K562 (cell line): Measurements from ENCODE around the gene TRIM68. TPM values are rescaled to one million over a fixed set of nuclear protein-coding genes. Genes with fewer than 3 reads are reported as not detected.

Source experiments
- ATAC-seq: fragments of 200-7000 bp; cut with Tn5 transposase; 3 replicates; pipeline ENCODE4 v1.9.1; 2020; ENCODE audit warnings: moderate library complexity
- BruUV-seq: library from RNA; stranded (reverse); fragments of 400-500 nt; replicated peaks from 2 replicates; lab custom pipeline; 2021; lab: Mats Ljungman, UMichigan
- CTCF ChIA-PET: fragments of 300-600 bp; formaldehyde crosslinking; extraction: SDS; loops from one replicate; lab custom pipeline; 2021; ENCODE audit warnings: low intra/inter-chr PET ratio; lab: Yijun Ruan, JAX
- POLR2A ChIA-PET: fragments of 300-600, 350-650 bp; sonication (Branson Sonifier 250); formaldehyde crosslinking; extraction: SDS; loops from one replicate; lab custom pipeline; 2021; ENCODE audit warnings: antibody characterized with exemption, inconsistent platforms; lab: Yijun Ruan, JAX
- DNase-seq, 4 experiments: peaks; one replicate each; pipeline versions ENCODE4 v3.0.0 to v3.0.0-alpha.2; 2011 to 2018; ENCODE audit warnings: low spot score in 3 of 4, mixed read lengths in 3 of 4; ENCODE audit errors: extremely low read depth in 1 of 4
- FAIRE-seq: peaks from 2 replicates; lab custom pipeline; 2011; peaks lifted over from hg19 to GRCh38; lab: Jason Lieb, UNC
- H2AFZ ChIP-seq: 2 replicates; pipeline ENCODE4 v1.6.0; 2011; ENCODE audit warnings: low read depth, low read length, control low read depth, inconsistent platforms
- H3K27ac ChIP-seq: fragments of 200-600 bp; 3 replicates; pipeline ENCODE4 v1.8.0; 2011; ENCODE audit warnings: low read depth, mild to moderate bottlenecking, control low read depth, inconsistent platforms, low read length, moderate library complexity, mixed read lengths; ENCODE audit errors: extremely low read depth
- H3K27me3 ChIP-seq, 2 experiments: fragments of 300-600 bp in 1 of 2; 2 replicates in 1 of 2; 3 replicates in 1 of 2; pipeline versions ENCODE4 v1.6.0 to v1.8.0; 2011; ENCODE audit warnings: inconsistent platforms in 2 of 2, low read length in 2 of 2, mild to moderate bottlenecking in 1 of 2, mixed read lengths in 1 of 2, moderate library complexity in 1 of 2; ENCODE audit not compliant: control insufficient read depth in 2 of 2, insufficient read depth in 2 of 2
- H3K36me3 ChIP-seq: fragments of 300-600 bp; 3 replicates; pipeline ENCODE4 v1.8.0; 2011; ENCODE audit warnings: mild to moderate bottlenecking, low read length, inconsistent platforms; ENCODE audit not compliant: control insufficient read depth, insufficient read depth
- H3K4me1 ChIP-seq, 2 experiments: fragments of 200-600 bp in 1 of 2; replicated peaks in 1 of 2; 2 replicates in 1 of 2; 3 replicates in 1 of 2; pipeline versions ENCODE4 v1.5.1 to v1.8.0; 2011; ENCODE audit warnings: inconsistent platforms in 2 of 2, low read length in 2 of 2, mild to moderate bottlenecking in 1 of 2, mixed read lengths in 1 of 2, moderate library complexity in 1 of 2; ENCODE audit not compliant: control insufficient read depth in 2 of 2, insufficient read depth in 2 of 2
- H3K4me2 ChIP-seq: 2 replicates; pipeline ENCODE4 v1.6.1; 2011; ENCODE audit warnings: low read length, control low read depth, inconsistent platforms, mixed read lengths; ENCODE audit not compliant: insufficient read depth
- H3K4me3 ChIP-seq: fragments of 200-600 bp; sonication (generic), shearing (Covaris generic); 2 replicates; pipeline ENCODE4 v1.5.1; 2016; ENCODE audit warnings: control low read depth, inconsistent platforms
- H3K79me2 ChIP-seq: fragments of 200-600 bp; 3 replicates; pipeline ENCODE4 v1.8.0; 2011; ENCODE audit warnings: low read length, inconsistent platforms; ENCODE audit not compliant: control insufficient read depth, insufficient read depth
- H3K9ac ChIP-seq, 2 experiments: 2 replicates each; pipeline versions ENCODE4 v1.6.0 to v1.6.1; 2011; ENCODE audit warnings: low read depth in 2 of 2, low read length in 2 of 2, control low read depth in 1 of 2, inconsistent platforms in 1 of 2, mild to moderate bottlenecking in 1 of 2, mixed read lengths in 1 of 2; ENCODE audit not compliant: insufficient read depth in 1 of 2
- H3K9me1 ChIP-seq: one replicate; pipeline ENCODE4 v1.6.0; 2011; ENCODE audit warnings: inconsistent platforms, mild to moderate bottlenecking, low read length, moderate library complexity; ENCODE audit not compliant: control insufficient read depth, insufficient read depth
- H3K9me3 ChIP-seq: replicated peaks from 2 replicates; pipeline ENCODE4 v1.5.1; 2011; ENCODE audit warnings: low read depth, low read length, inconsistent platforms; ENCODE audit not compliant: control insufficient read depth, insufficient read depth
- H4K20me1 ChIP-seq: replicated peaks from 2 replicates; pipeline ENCODE4 v1.6.1; 2011; ENCODE audit warnings: low read length, inconsistent platforms, mixed read lengths; ENCODE audit not compliant: control insufficient read depth, insufficient read depth
- CBX2 ChIP-seq: fragments of 200-600 bp; sonication (generic); IDR thresholded peaks from one replicate; pipeline ENCODE4 v1.6.1; 2012; ENCODE audit warnings: mild to moderate bottlenecking, low read length, inconsistent platforms; ENCODE audit not compliant: insufficient read depth, poor library complexity, severe bottlenecking
- EGR1 ChIP-seq: fragments of 450-650 bp; conservative IDR thresholded peaks from 2 replicates; pipeline ENCODE4 v1.6.1; 2017; ENCODE audit warnings: mild to moderate bottlenecking
- KHSRP ChIP-seq: fragments of 450-650 bp; IDR thresholded peaks from 2 replicates; pipeline ENCODE4 v1.6.1; 2017
- MTA3 ChIP-seq: fragments of 450-650 bp; formaldehyde crosslinking; IDR thresholded peaks from 2 replicates; pipeline ENCODE4 v1.6.1; 2017; ENCODE audit warnings: mild to moderate bottlenecking, borderline replicate concordance
- MTF1 ChIP-seq: fragments of 250-450 bp; sonication (Bioruptor Pico); IDR thresholded peaks from 2 replicates; pipeline ENCODE4 v1.9.0; 2021; ENCODE audit warnings: moderate library complexity, mild to moderate bottlenecking, inconsistent platforms, borderline replicate concordance
- MXI1 ChIP-seq: IDR thresholded peaks from 2 replicates; pipeline ENCODE4 v1.6.1; 2011; ENCODE audit warnings: low read depth, mild to moderate bottlenecking, improper control_type of control experiment, low read length
- PATZ1 ChIP-seq: fragments of 250-450 bp; sonication (Bioruptor Pico); IDR thresholded peaks from 2 replicates; pipeline ENCODE4 v1.5.0; 2020; ENCODE audit warnings: mild to moderate bottlenecking, borderline replicate concordance
- STAG1 ChIP-seq: sonication (generic); formaldehyde crosslinking; IDR thresholded peaks from 2 replicates; pipeline ENCODE4 v1.5.0; 2020; ENCODE audit warnings: missing genetic modification reagents, borderline replicate concordance
- YY1 ChIP-seq, 3 experiments: IDR thresholded peaks; 2 replicates each; pipeline ENCODE4 v1.6.1; 2011; ENCODE audit warnings: low read length in 2 of 3, mild to moderate bottlenecking in 2 of 3, moderate library complexity in 2 of 3, borderline replicate concordance in 1 of 3, control low read depth in 1 of 3, low read depth in 1 of 3; ENCODE audit not compliant: insufficient read depth in 3 of 3, insufficient replicate concordance in 2 of 3, control insufficient read depth in 1 of 3, insufficient read length in 1 of 3; ENCODE audit errors: extremely low read depth in 1 of 3
- ZBTB34 ChIP-seq: fragments of 250-450 bp; sonication (Bioruptor Pico); IDR thresholded peaks from 2 replicates; pipeline ENCODE4 v1.8.0; 2021; ENCODE audit warnings: mild to moderate bottlenecking, moderate library complexity
- WGBS: fragments of 100-300 bp; shearing (Covaris generic); methylation state at CpG from one replicate; pipeline ENCODE4 v1.1.6; 2016; ENCODE audit warnings: low coverage, mixed read lengths; ENCODE audit not compliant: insufficient coverage; ENCODE audit errors: missing lambda C conversion rate; 5-methylcytosine and 5-hydroxymethylcytosine counted together
- in situ Hi-C: fragments of 300-500 bp; cut with MboI; formaldehyde crosslinking; loops from 4 replicates; pipeline ENCODE4 v1.15.0; 2018; ENCODE audit warnings: inconsistent platforms, mixed read lengths
- intact Hi-C: fragments of 100-400 bp; cut with micrococcal nuclease; formaldehyde crosslinking; loops from 2 replicates; pipeline ENCODE4 v1.14.2; 2022
- polyA plus RNA-seq, 8 experiments: library from polyadenylated mRNA; depleted of rRNA in 4 of 8; stranded (reverse) in 5 of 8; unstranded in 3 of 8; fragments of >200 nt; fragmentation: Nextera tagmentation in 2 of 8; fragmentation: Illumina TruSeq in 1 of 8; extraction: Ambion mirVana in 2 of 8; extraction: Trizol in 1 of 8; gene quantifications; 2 replicates each; pipeline versions ENCODE4 v1.2.1 to v1.2.3, GENCODE V29; 2011 to 2014; ENCODE audit warnings: inconsistent platforms in 1 of 8, missing spikeins in 1 of 8
- total RNA-seq, 7 experiments: library from RNA; depleted of rRNA in 6 of 7; stranded (reverse); fragments of >200 nt in 6 of 7; fragmentation: Illumina TruSeq in 2 of 7; extraction: Trizol in 2 of 7; gene quantifications; 2 replicates each; pipeline versions ENCODE4 v1.2.1 to v1.2.3, GENCODE V29; 2011 to 2021; ENCODE audit warnings: low replicate concordance in 1 of 7
- TF ChIP-seq, protein P1 (sequence below): sonication (generic); formaldehyde crosslinking; IDR thresholded peaks from 2 replicates; pipeline ENCODE4 v1.8.0; 2022; ENCODE audit warnings: mild to moderate bottlenecking, missing genetic modification reagents
- TF ChIP-seq, protein P2 (sequence below): fragments of 250-450 bp; sonication (Bioruptor Pico); IDR thresholded peaks from 2 replicates; pipeline ENCODE4 v1.4.0; 2020; ENCODE audit warnings: borderline replicate concordance
- TF ChIP-seq, protein P3 (sequence below): sonication (generic); formaldehyde crosslinking; IDR thresholded peaks from 2 replicates; pipeline ENCODE4 v1.8.1; 2023; ENCODE audit warnings: mild to moderate bottlenecking, missing genetic modification reagents

The TRIM68 gene
- total and polyA plus RNA-seq, 9 of the 15 experiments (the other 6 are each of a cell fraction or from before 2014, with no cell fraction given), result 5.2 to 10.9 (median 7.9) TPM

DNA sequence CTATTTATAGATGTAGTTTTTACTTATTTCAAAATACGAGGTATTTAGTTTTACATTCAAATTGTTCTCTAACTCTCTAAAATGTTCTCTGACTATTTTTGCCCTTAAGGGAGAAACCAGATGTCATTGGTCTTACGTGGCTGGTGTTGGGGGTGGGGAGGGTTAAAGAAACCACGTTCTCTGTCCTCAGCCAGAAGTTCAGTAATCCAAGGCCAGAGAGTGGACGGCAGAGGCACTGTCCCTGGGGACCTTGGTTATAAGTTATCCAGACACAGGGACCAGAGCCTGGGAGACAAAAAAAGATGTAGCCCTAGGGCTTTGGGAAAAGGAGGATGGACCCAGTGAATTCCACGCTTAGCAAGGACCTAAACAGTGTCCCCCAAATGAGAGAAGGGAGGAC is 35.0 kb upstream of the TRIM68 start:
- peaks cover 0 to 4% of the 10 kb centered on the region in 2 experiments; a peak in 2 of 5 replicates for H3K4me1 ChIP-seq
- H3K27ac ChIP-seq, result no peak overlapping the region
- no peak overlapping the region for H3K4me3 ChIP-seq
- H3K27me3 ChIP-seq, result peaks cover 0 to 36% of the 10 kb centered on the region in 2 experiments; a peak in 2 of 5 replicates
- ChIA-PET POLR2A (interaction anchor here (1.1 kb wide), 1 partner anchor 863 kb away, joined by 3 read pairs; no protein-coding TSS in a partner anchor), CTCF (no interaction called here)
- H3K36me3 ChIP-seq, result no peaks in the 10 kb centered on the region
- in situ Hi-C loops (loop anchor here (25.0 kb wide), 1 partner anchor 1694 kb away; no protein-coding TSS in a partner anchor), intact Hi-C loops (no loop called here)
- peak overlapping the region; percentile 69 for H2AFZ ChIP-seq
- no peaks in the 10 kb centered on the region for H4K20me1 ChIP-seq
- peak overlapping the region; percentile 25; the same call in 1 of the 2 replicates for H3K4me2 ChIP-seq
- ATAC-seq (0 out of 3 replicates have a peak, but pooled peaks have one; percentile 51), DNase-seq (no peak), FAIRE-seq (no peak)
- H3K9me1 ChIP-seq, result no peaks in the 10 kb centered on the region
- no peaks in the 10 kb centered on the region for H3K79me2 ChIP-seq
- no peaks in the 10 kb centered on the region for H3K9me3 ChIP-seq
- no TSS peak for BruUV-seq
- WGBS, result 2% methylated on average over 5 of the region's 5 CpGs
- H3K9ac ChIP-seq, result no peak overlapping the region
- TF ChIP-seq ZBTB34, result no peak
- TF ChIP-seq, protein P1, sequence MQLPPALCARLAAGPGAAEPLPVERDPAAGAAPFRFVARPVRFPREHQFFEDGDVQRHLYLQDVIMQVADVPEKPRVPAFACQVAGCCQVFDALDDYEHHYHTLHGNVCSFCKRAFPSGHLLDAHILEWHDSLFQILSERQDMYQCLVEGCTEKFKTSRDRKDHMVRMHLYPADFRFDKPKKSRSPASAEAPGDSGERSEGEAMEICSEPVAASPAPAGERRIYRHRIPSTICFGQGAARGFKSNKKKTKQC (CRISPR knock-in tag), result no peak
- no peak for TF ChIP-seq KHSRP
- no peak for TF ChIP-seq STAG1
- TF ChIP-seq CBX2, result no peak
- TF ChIP-seq PATZ1, result no peak
- TF ChIP-seq MTF1 (CRISPR knock-in tag), result no peak
- no peak for TF ChIP-seq MXI1
- TF ChIP-seq EGR1, result no peak
- TF ChIP-seq, protein P2, sequence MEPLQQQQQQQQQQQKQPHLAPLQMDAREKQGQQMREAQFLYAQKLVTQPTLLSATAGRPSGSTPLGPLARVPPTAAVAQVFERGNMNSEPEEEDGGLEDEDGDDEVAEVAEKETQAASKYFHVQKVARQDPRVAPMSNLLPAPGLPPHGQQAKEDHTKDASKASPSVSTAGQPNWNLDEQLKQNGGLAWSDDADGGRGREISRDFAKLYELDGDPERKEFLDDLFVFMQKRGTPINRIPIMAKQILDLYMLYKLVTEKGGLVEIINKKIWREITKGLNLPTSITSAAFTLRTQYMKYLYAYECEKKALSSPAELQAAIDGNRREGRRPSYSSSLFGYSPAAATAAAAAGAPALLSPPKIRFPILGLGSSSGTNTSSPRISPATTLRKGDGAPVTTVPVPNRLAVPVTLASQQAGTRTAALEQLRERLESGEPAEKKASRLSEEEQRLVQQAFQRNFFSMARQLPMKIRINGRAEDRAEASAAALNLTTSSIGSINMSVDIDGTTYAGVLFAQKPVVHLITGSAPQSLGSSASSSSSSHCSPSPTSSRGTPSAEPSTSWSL (CRISPR knock-in tag), result no peak
- TF ChIP-seq, protein P3, sequence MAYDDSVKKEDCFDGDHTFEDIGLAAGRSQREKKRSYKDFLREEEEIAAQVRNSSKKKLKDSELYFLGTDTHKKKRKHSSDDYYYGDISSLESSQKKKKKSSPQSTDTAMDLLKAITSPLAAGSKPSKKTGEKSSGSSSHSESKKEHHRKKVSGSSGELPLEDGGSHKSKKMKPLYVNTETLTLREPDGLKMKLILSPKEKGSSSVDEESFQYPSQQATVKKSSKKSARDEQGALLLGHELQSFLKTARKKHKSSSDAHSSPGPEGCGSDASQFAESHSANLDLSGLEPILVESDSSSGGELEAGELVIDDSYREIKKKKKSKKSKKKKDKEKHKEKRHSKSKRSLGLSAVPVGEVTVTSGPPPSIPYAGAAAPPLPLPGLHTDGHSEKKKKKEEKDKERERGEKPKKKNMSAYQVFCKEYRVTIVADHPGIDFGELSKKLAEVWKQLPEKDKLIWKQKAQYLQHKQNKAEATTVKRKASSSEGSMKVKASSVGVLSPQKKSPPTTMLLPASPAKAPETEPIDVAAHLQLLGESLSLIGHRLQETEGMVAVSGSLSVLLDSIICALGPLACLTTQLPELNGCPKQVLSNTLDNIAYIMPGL, result no peak
- no peak for TF ChIP-seq YY1 (IDR thresholded peaks at IDR 0.05; ENCODE audit: borderline replicate concordance in 1 of 3, control insufficient read depth in 1 of 3, extremely low read depth in 1 of 3, insufficient read depth in 3 of 3, insufficient read length in 1 of 3, insufficient replicate concordance in 2 of 3, low read depth in 1 of 3, low read length in 2 of 3)
- no peak for TF ChIP-seq MTA3
